GM23248 (cell line): ENCODE measurements around the gene TRIM37. TPM values are rescaled to one million over a fixed set of nuclear protein-coding genes. Genes with fewer than 3 reads are reported as not detected.
"Not testable (repeated sequence)": the region's sequence is repeated elsewhere in the genome, so short reads cannot be mapped to it uniquely, and the experiment has no call there.

Experiments
- DNase-seq: peaks from one replicate; pipeline ENCODE4 v3.0.0-alpha.2; 2015
- H2AFZ ChIP-seq: fragments of 200-600 bp; sonication (generic); 2 replicates; pipeline ENCODE4 v1.6.1; 2016; ENCODE audit warnings: antibody characterized with exemption
- H3F3A ChIP-seq: fragments of 200-600 bp; sonication (generic); 2 replicates; pipeline ENCODE4 v1.6.1; 2016; ENCODE audit warnings: mild to moderate bottlenecking, antibody characterized with exemption, mixed run types; ENCODE audit not compliant: insufficient read depth
- H3K27ac ChIP-seq: fragments of 200-600 bp; sonication (generic); 2 replicates; pipeline ENCODE4 v1.5.1; 2016; ENCODE audit warnings: mild to moderate bottlenecking
- H3K27me3 ChIP-seq: fragments of 200-600 bp; sonication (generic); replicated peaks from 2 replicates; pipeline ENCODE4 v1.6.1; 2016; ENCODE audit warnings: mild to moderate bottlenecking; ENCODE audit not compliant: insufficient read depth
- H3K36me3 ChIP-seq: fragments of 200-600 bp; sonication (generic); 2 replicates; pipeline ENCODE4 v1.6.1; 2016; ENCODE audit warnings: low read depth, mild to moderate bottlenecking
- H3K4me1 ChIP-seq: fragments of 200-600 bp; sonication (generic); 2 replicates; pipeline ENCODE4 v1.6.1; 2016; ENCODE audit warnings: mild to moderate bottlenecking; ENCODE audit not compliant: insufficient read depth
- H3K4me2 ChIP-seq: fragments of 200-600 bp; sonication (generic); one replicate; pipeline ENCODE4 v1.6.1; 2016; ENCODE audit warnings: mild to moderate bottlenecking; ENCODE audit not compliant: unreplicated experiment
- H3K4me3 ChIP-seq: fragments of 200-600 bp; sonication (generic); 2 replicates; pipeline ENCODE4 v1.5.1; 2016; ENCODE audit warnings: mild to moderate bottlenecking
- H3K79me2 ChIP-seq: fragments of 200-600 bp; sonication (generic); 2 replicates; pipeline ENCODE4 v1.6.1; 2016; ENCODE audit warnings: mild to moderate bottlenecking; ENCODE audit not compliant: insufficient read depth
- H3K9ac ChIP-seq: fragments of 200-600 bp; sonication (generic); 2 replicates; pipeline ENCODE4 v1.6.1; 2016; ENCODE audit warnings: mild to moderate bottlenecking
- H3K9me2 ChIP-seq: fragments of 200-600 bp; sonication (generic); 2 replicates; pipeline ENCODE4 v1.6.1; 2016; ENCODE audit warnings: mixed run types, mild to moderate bottlenecking, moderate library complexity; ENCODE audit not compliant: insufficient read depth
- H3K9me3 ChIP-seq: fragments of 200-600 bp; sonication (generic); one replicate; pipeline ENCODE4 v1.6.1; 2017; ENCODE audit warnings: low read depth
- H4K20me1 ChIP-seq: fragments of 200-600 bp; sonication (generic); 2 replicates; pipeline ENCODE4 v1.6.0; 2016; ENCODE audit not compliant: insufficient read depth
- EZH2 ChIP-seq: fragments of 200-600 bp; sonication (generic); IDR thresholded peaks from 2 replicates; pipeline ENCODE4 v1.6.1; 2018; ENCODE audit warnings: antibody characterized with exemption, mild to moderate bottlenecking; ENCODE audit not compliant: insufficient read depth, poor library complexity, severe bottlenecking
- EZH2phosphoT487 ChIP-seq: fragments of 200-600 bp; sonication (generic); IDR thresholded peaks from 2 replicates; pipeline ENCODE4 v1.6.1; 2018; ENCODE audit warnings: antibody characterized with exemption, moderate library complexity, mild to moderate bottlenecking, low read depth; ENCODE audit not compliant: insufficient read depth
- WGBS, 2 experiments: methylation state at CpG; one replicate each; pipeline ENCODE4 v1.1.6; 2015 to 2017; ENCODE audit warnings: low lambda C conversion rate in 2 of 2, low coverage in 1 of 2; ENCODE audit errors: missing lambda C conversion rate in 2 of 2; 5-methylcytosine and 5-hydroxymethylcytosine counted together
- in situ Hi-C: fragments of 300-500 bp; cut with MboI; formaldehyde crosslinking; loops from 2 replicates; pipeline ENCODE4 v1.15.0; 2020
- polyA plus RNA-seq: library from polyadenylated mRNA; unstranded; fragments of >200 nt; fragmentation: Nextera tagmentation; extraction: Ambion mirVana; gene quantifications from 2 replicates; pipeline ENCODE4 v1.2.1, GENCODE V29; 2016
- total RNA-seq: library from RNA; depleted of rRNA; stranded (reverse); fragments of >200 nt; shearing (Covaris generic); gene quantifications from 2 replicates; pipeline ENCODE4 v1.2.3, GENCODE V29; 2014

TRIM37 gene
- total and polyA plus RNA-seq, 2 experiments from 2014 or later = 17.1 to 23.7 TPM

- peak; percentile 83 for DNase-seq
- TF ChIP-seq EZH2 = no peak
- TF ChIP-seq EZH2phosphoT487 = no peak
- H3K79me2 ChIP-seq = peaks cover 100% of the 10 kb centered on the region
- H3K9me2 ChIP-seq = no peaks in the 10 kb centered on the region
- peaks cover 13% of the 10 kb centered on the region for H3F3A ChIP-seq
- no peaks in the 10 kb centered on the region for H3K9me3 ChIP-seq
- H3K36me3 ChIP-seq = no peaks in the 10 kb centered on the region
- no peaks in the 10 kb centered on the region for H3K27me3 ChIP-seq
- no peak overlapping the region for H2AFZ ChIP-seq
- no peaks in the 10 kb centered on the region for H4K20me1 ChIP-seq
- H3K4me1 ChIP-seq = peaks cover 38% of the 10 kb centered on the region
- H3K27ac ChIP-seq = peak overlapping the region; percentile 57
- in situ Hi-C loops = no loop called here
- H3K9ac ChIP-seq = peak overlapping the region; percentile 46; the same call in 1 of the 2 replicates
- H3K4me3 ChIP-seq = peak overlapping the region; percentile 42
- H3K4me2 ChIP-seq = peak overlapping the region; percentile 53
- WGBS, 2 experiments = 45 to 49% methylated on average over 2 of the region's 2 CpGs
Observed at GRCh38 chr17:59149051-59149450, 42.4 kb upstream of the TRIM37 start.

DNA sequence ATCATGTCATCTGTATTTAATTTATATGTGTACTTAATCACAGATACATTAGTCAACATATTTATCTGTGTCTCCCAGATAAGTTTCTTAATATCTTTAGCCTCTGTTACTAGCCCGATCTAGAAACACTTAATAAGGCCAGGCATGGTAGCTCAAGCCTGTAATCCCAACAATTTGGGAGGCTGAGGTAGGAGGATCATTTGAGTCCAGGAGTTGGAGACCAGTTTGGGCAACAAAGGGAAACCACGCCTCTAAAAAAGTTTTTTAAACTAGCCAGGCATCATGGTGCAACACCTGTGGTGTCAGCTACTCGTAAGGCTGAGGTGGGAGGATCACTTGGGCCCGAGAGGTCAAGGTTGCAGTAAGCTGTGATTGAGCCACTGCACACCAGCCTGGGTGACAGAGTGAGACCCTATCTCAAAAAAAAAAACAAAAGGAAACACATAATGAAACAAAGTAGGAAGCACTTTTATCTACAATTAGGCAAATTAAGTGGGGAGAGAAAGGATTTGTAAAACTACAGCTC lies 39.0 kb upstream of the TRIM37 start:
- TF ChIP-seq EZH2 (no peak), EZH2phosphoT487 (no peak)
- Histone ChIP-seq H4K20me1 (no peaks in the 10 kb centered on the region), H3K79me2 (peaks cover 99% of the 10 kb centered on the region), H3K27me3 (no peaks in the 10 kb centered on the region), H3K27ac (no peak overlapping the region), H3K9me3 (no peaks in the 10 kb centered on the region), H3K4me1 (peaks cover 12% of the 10 kb centered on the region), H3F3A (peaks cover 10% of the 10 kb centered on the region), H3K36me3 (no peaks in the 10 kb centered on the region), H2AFZ (no peak overlapping the region), H3K9me2 (no peaks in the 10 kb centered on the region), H3K4me2 (no peak overlapping the region), H3K4me3 (no peak overlapping the region), H3K9ac (no peak overlapping the region)
- in situ Hi-C loops = no loop called here
- WGBS, 2 experiments = 96% methylated on average over 4 of the region's 4 CpGs
- DNase-seq = no peak

DNA sequence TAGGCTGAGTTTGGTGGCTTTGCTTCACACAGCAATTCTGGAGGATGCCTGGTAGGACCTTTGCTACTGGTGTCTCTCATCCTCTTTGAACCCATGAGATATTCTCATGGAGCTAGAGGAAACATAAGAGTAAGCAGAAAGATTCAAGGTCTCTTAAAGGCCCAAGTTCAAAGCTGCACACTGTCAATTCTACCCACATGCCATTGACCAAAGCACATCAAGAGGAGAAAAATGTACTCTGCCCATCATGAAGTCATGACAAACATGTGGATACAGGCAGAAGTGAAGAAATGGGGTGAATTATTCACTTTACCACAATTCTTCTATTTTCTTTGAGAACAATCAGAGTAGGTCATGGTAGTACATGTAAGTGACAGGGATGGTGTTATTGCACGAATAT lies 35.2 kb upstream of the TRIM37 start:
- H3F3A ChIP-seq = no peaks in the 10 kb centered on the region

DNA sequence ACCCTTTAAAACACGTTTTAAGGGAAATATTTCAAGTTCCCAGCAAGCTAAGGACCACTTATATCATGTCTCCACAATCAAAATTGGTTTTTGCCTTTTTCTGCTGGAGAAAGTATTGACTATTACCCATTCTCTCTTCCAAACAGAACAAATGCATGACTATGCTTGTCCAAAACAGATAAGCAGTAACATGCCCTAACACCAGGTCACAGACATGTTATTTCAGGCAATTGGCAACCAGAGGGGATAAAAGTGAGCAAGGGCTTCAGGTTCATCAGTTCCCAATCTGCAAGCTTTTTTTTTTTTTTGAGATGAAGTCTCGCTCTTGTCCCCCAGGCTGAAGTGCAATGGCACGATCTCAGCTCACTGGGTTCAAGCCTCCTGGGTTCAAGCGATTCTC lies 33.3 kb upstream of the TRIM37 start:
- no peaks in the 10 kb centered on the region for H4K20me1 ChIP-seq
- TF ChIP-seq EZH2phosphoT487 (no peak), EZH2 (no peak)
- H2AFZ ChIP-seq = no peak overlapping the region
- in situ Hi-C loops = no loop called here
- H3K27me3 ChIP-seq = no peaks in the 10 kb centered on the region
- no peak overlapping the region for H3K27ac ChIP-seq
- peaks cover 97% of the 10 kb centered on the region for H3K79me2 ChIP-seq
- no peaks in the 10 kb centered on the region for H3F3A ChIP-seq
- H3K4me2 ChIP-seq = no peak overlapping the region
- 100% methylated on average over 4 of the region's 4 CpGs for WGBS, 2 experiments
- DNase-seq = no peak
- no peak overlapping the region for H3K4me3 ChIP-seq
- H3K4me1 ChIP-seq = no peaks in the 10 kb centered on the region
- no peaks in the 10 kb centered on the region for H3K9me2 ChIP-seq
- H3K9me3 ChIP-seq = no peaks in the 10 kb centered on the region
- no peaks in the 10 kb centered on the region for H3K36me3 ChIP-seq
- no peak overlapping the region for H3K9ac ChIP-seq

More for the DNA sequence above, 35.2 kb upstream of the TRIM37 start:
- no peak overlapping the region for H3K27ac ChIP-seq
- no peak for DNase-seq
- H3K27me3 ChIP-seq = no peaks in the 10 kb centered on the region
- H3K4me2 ChIP-seq = no peak overlapping the region
- H3K36me3 ChIP-seq = no peaks in the 10 kb centered on the region
- H3K4me3 ChIP-seq = no peak overlapping the region
- H2AFZ ChIP-seq = no peak overlapping the region
- H3K9me3 ChIP-seq = no peaks in the 10 kb centered on the region
- in situ Hi-C loops = no loop called here
- H3K9me2 ChIP-seq = no peaks in the 10 kb centered on the region
- no peaks in the 10 kb centered on the region for H3K4me1 ChIP-seq
- 96 to 100% methylated on average over 1 of the region's 1 CpG for WGBS, 2 experiments
- no peak for TF ChIP-seq EZH2phosphoT487
- no peak for TF ChIP-seq EZH2
- peaks cover 99% of the 10 kb centered on the region for H3K79me2 ChIP-seq
- H3K9ac ChIP-seq = no peak overlapping the region
- no peaks in the 10 kb centered on the region for H4K20me1 ChIP-seq

GRCh38 chr17:59138339-59138738 lies 31.7 kb upstream of the TRIM37 start:
- H3K79me2 ChIP-seq = peaks cover 97% of the 10 kb centered on the region
- H3K36me3 ChIP-seq, H3K4me3 ChIP-seq, in situ Hi-C loops, H3K9me2 ChIP-seq, DNase-seq, H3K27me3 ChIP-seq, H3K9ac ChIP-seq, H2AFZ ChIP-seq, H3F3A ChIP-seq, H3K4me1 ChIP-seq, H4K20me1 ChIP-seq, H3K9me3 ChIP-seq, H3K27ac ChIP-seq, H3K4me2 ChIP-seq: not testable (repeated sequence)
- WGBS, 2 experiments = 96 to 97% methylated on average over 10 of the region's 10 CpGs
